KMS-11 (cell line): ENCODE measurements around the gene RELN.
"Not testable (repeated sequence)": the region's sequence is repeated elsewhere in the genome, so short reads cannot be mapped to it uniquely, and the experiment has no call there.

Experiments used
- H2AFZ ChIP-seq: fragments of 200-600 bp; sonication (generic); 2 replicates; pipeline ENCODE4 v1.6.1; 2016; ENCODE audit warnings: antibody characterized with exemption, mixed run types, low read depth
- H3K27ac ChIP-seq: fragments of 200-600 bp; sonication (generic); 2 replicates; pipeline ENCODE4 v1.6.1; 2016; ENCODE audit warnings: mild to moderate bottlenecking, mixed run types
- H3K27me3 ChIP-seq: fragments of 200-600 bp; sonication (generic); 2 replicates; pipeline ENCODE4 v1.6.1; 2017; ENCODE audit warnings: mild to moderate bottlenecking, low read depth, mixed run types, moderate library complexity; ENCODE audit not compliant: insufficient read depth
- H3K36me3 ChIP-seq: fragments of 200-600 bp; sonication (generic); 2 replicates; pipeline ENCODE4 v1.6.1; 2017; ENCODE audit warnings: mild to moderate bottlenecking, mixed run types; ENCODE audit not compliant: insufficient read depth
- H3K4me1 ChIP-seq: fragments of 200-600 bp; sonication (generic); 2 replicates; pipeline ENCODE4 v1.6.1; 2016; ENCODE audit warnings: mild to moderate bottlenecking, low read depth, mixed run types; ENCODE audit not compliant: poor library complexity, severe bottlenecking
- H3K4me2 ChIP-seq: fragments of 200-600 bp; sonication (generic); 2 replicates; pipeline ENCODE4 v1.7.0; 2016; ENCODE audit warnings: mild to moderate bottlenecking, mixed run types
- H3K4me3 ChIP-seq: fragments of 200-600 bp; sonication (generic); IDR thresholded peaks from 2 replicates; pipeline ENCODE4 v1.6.1; 2017; ENCODE audit warnings: low read depth, low read length, mixed read lengths; ENCODE audit not compliant: insufficient read depth
- H3K79me2 ChIP-seq: fragments of 200-600 bp; sonication (generic); 2 replicates; pipeline ENCODE4 v1.6.1; 2016; ENCODE audit warnings: low read depth, mixed run types; ENCODE audit not compliant: insufficient read depth
- H3K9ac ChIP-seq: fragments of 200-600 bp; sonication (generic); 2 replicates; pipeline ENCODE4 v1.6.1; 2016; ENCODE audit warnings: mild to moderate bottlenecking, mixed run types
- H4K20me1 ChIP-seq: fragments of 200-600 bp; sonication (generic); 2 replicates; pipeline ENCODE4 v1.6.1; 2016; ENCODE audit warnings: mild to moderate bottlenecking, mixed run types; ENCODE audit not compliant: insufficient read depth
- TF ChIP-seq, protein P1 (sequence below): fragments of 200-600 bp; sonication (generic); conservative IDR thresholded peaks from 2 replicates; pipeline ENCODE4 v1.6.1; 2017; ENCODE audit warnings: low read depth, mild to moderate bottlenecking, antibody characterized with exemption, low read length, moderate library complexity, mixed read lengths

RELN gene

DNA sequence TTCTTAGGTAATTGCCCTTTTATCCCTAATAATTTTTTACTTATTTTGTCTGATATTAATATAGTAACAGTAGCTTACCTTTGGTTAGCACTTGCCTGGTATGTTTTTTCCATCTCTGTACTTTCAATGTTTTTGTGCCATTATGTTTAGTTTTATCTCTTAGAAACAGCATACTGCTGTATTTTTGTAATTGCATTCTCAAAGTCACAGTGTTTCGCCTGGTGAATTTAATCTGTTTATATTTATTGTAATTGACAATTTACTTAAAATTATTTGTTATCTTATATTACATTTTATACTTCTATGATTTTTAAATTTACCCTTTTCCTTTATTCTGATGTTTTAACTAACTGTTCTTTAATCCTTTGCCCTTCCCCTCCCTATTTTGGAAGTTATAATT is 166.4 kb downstream of the RELN start:
- H3K27ac ChIP-seq, result no peak overlapping the region
- no peaks in the 10 kb centered on the region for H3K4me1 ChIP-seq
- no peaks in the 10 kb centered on the region for H3K79me2 ChIP-seq
- H4K20me1 ChIP-seq, result no peaks in the 10 kb centered on the region
- no peak overlapping the region for H3K4me3 ChIP-seq
- H2AFZ ChIP-seq, result no peak overlapping the region
- no peak overlapping the region for H3K9ac ChIP-seq
- H3K4me2 ChIP-seq, result no peak overlapping the region
- H3K27me3 ChIP-seq, result no peaks in the 10 kb centered on the region
- no peaks in the 10 kb centered on the region for H3K36me3 ChIP-seq
- TF ChIP-seq, protein P1, sequence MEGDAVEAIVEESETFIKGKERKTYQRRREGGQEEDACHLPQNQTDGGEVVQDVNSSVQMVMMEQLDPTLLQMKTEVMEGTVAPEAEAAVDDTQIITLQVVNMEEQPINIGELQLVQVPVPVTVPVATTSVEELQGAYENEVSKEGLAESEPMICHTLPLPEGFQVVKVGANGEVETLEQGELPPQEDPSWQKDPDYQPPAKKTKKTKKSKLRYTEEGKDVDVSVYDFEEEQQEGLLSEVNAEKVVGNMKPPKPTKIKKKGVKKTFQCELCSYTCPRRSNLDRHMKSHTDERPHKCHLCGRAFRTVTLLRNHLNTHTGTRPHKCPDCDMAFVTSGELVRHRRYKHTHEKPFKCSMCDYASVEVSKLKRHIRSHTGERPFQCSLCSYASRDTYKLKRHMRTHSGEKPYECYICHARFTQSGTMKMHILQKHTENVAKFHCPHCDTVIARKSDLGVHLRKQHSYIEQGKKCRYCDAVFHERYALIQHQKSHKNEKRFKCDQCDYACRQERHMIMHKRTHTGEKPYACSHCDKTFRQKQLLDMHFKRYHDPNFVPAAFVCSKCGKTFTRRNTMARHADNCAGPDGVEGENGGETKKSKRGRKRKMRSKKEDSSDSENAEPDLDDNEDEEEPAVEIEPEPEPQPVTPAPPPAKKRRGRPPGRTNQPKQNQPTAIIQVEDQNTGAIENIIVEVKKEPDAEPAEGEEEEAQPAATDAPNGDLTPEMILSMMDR, result no peak

DNA sequence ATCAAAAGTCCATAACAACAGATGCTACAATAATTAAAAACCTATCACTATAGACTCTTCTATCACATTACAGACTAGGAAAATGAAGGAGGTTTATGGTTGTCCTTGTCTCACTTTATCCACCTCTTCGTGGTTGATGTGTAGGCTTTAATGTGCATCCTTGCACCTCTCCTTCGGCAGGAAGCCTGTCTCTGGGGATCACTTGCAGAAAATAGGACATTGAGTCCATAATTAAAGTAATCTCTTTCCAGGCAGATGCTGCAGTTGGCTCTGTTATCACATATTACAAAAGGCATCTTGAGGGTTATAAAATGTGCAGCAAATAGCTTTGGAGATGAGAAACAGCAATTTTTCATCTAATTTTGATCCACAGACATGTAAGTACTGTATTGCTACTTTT is 168.4 kb downstream of the RELN start:
- Histone ChIP-seq H3K36me3 (no peaks in the 10 kb centered on the region), H4K20me1 (no peaks in the 10 kb centered on the region), H3K9ac (no peak overlapping the region), H3K27ac (no peak overlapping the region), H2AFZ (no peak overlapping the region), H3K4me1 (no peaks in the 10 kb centered on the region), H3K79me2 (no peaks in the 10 kb centered on the region), H3K4me2 (no peak overlapping the region), H3K4me3 (no peak overlapping the region), H3K27me3 (no peaks in the 10 kb centered on the region)
- TF ChIP-seq, protein P1, result no peak

DNA sequence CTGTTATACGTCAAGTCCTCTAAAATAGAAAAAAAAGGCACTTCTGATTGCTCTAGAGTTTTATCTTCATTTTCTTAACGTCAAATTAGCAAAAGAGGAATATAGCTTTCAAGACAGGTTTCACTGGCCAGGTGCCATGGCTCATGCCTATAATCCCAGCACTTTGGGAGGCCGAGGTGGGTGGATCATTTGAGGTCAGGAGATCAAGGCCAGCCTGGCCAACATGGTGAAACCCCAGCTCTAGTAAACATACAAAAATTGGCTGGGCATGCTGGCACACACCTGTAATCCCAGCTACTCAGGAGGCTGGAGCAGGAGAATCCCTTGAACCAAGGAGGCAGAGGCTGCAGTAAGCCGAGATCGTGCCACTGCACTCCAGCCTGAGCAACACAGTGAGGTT is 173.5 kb downstream of the RELN start:
- not testable (repeated sequence) for H4K20me1 ChIP-seq, H3K27ac ChIP-seq, H3K9ac ChIP-seq, H3K4me2 ChIP-seq, H3K27me3 ChIP-seq, H3K79me2 ChIP-seq, H2AFZ ChIP-seq, H3K36me3 ChIP-seq, H3K4me1 ChIP-seq, H3K4me3 ChIP-seq

DNA sequence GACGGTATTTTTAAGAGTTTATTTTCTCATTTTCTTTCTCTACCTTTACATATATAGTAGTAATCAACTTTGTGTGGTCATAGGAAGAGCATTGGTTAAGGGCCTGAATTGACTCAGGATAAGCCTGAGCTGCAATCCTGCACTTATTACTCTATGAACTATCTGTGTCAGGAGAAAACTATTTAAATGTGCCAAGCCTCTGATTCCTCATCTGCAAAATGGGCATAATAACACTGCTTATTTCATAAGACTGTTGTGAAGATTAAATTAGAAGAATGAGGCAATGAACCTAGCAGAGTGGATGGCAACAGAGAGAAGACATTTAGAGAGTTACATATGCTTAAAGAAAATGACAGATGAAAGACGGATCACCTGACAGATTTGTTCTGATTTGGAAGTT is 175.5 kb downstream of the RELN start:
- H3K79me2 ChIP-seq, result no peaks in the 10 kb centered on the region
- no peaks in the 10 kb centered on the region for H4K20me1 ChIP-seq
- TF ChIP-seq, protein P1, result no peak
- H3K9ac ChIP-seq, result no peak overlapping the region
- H2AFZ ChIP-seq, result no peak overlapping the region
- H3K4me1 ChIP-seq, result no peaks in the 10 kb centered on the region
- no peaks in the 10 kb centered on the region for H3K27me3 ChIP-seq
- no peaks in the 10 kb centered on the region for H3K36me3 ChIP-seq
- H3K27ac ChIP-seq, result no peak overlapping the region
- H3K4me2 ChIP-seq, result no peak overlapping the region
- no peak overlapping the region for H3K4me3 ChIP-seq

DNA sequence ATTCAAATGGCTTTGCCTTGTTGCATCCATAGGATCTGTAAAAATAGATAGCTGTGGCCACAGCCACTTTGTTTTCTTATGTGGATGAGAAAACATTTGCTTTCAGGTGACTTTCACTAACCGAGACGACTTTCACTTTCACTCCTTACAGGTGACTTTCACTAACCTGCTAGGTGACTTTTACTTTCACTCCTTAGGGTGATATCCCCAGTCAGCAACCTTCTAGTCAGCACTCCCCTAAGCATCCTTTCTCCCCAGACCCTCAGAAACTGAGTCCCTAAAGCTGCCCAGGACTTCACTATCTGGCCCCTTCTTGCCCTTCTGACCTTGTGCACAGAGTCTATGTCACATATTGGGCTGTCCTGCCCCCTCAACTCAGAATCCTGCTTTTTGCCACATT is 177.5 kb downstream of the RELN start:
- Histone ChIP-seq H3K27ac (no peak overlapping the region), H3K4me1 (no peaks in the 10 kb centered on the region), H3K9ac (no peak overlapping the region), H3K36me3 (no peaks in the 10 kb centered on the region), H3K27me3 (no peaks in the 10 kb centered on the region), H3K79me2 (no peaks in the 10 kb centered on the region), H3K4me2 (no peak overlapping the region), H3K4me3 (no peak overlapping the region), H2AFZ (no peak overlapping the region), H4K20me1 (no peaks in the 10 kb centered on the region)
- TF ChIP-seq, protein P1, result no peak
